K562 (cell line): Measurements from ENCODE around the gene DDX18. TPM values are rescaled to one million over a fixed set of nuclear protein-coding genes. Genes with fewer than 3 reads are reported as not detected.

Experiments
- ARID2 ChIP-seq: fragments of 450-650 bp; IDR thresholded peaks from 2 replicates; pipeline ENCODE4 v1.6.1; 2017; ENCODE audit warnings: antibody characterized with exemption, mild to moderate bottlenecking
- DACH1 ChIP-seq: fragments of 450-650 bp; IDR thresholded peaks from 2 replicates; pipeline ENCODE4 v1.6.1; 2018; ENCODE audit not compliant: partially characterized antibody
- ETV5 ChIP-seq: sonication (generic); formaldehyde crosslinking; IDR thresholded peaks from 2 replicates; pipeline ENCODE4 v1.4.0; 2020; ENCODE audit warnings: low read depth, mild to moderate bottlenecking, missing genetic modification reagents
- JUN ChIP-seq, 2 experiments: sonication (generic) in 1 of 2; formaldehyde crosslinking in 1 of 2; IDR thresholded peaks; 2 replicates each; pipeline versions ENCODE4 v1.6.1 to v1.8.0; 2012 to 2022; ENCODE audit warnings: borderline replicate concordance in 2 of 2, mild to moderate bottlenecking in 2 of 2, improper control_type of control experiment in 1 of 2, low read depth in 1 of 2, low read length in 1 of 2, missing genetic modification reagents in 1 of 2
- MTF1 ChIP-seq: fragments of 250-450 bp; sonication (Bioruptor Pico); IDR thresholded peaks from 2 replicates; pipeline ENCODE4 v1.9.0; 2021; ENCODE audit warnings: moderate library complexity, mild to moderate bottlenecking, inconsistent platforms, borderline replicate concordance
- PRDM10 ChIP-seq: fragments of 450-650 bp; IDR thresholded peaks from 2 replicates; pipeline ENCODE4 v1.6.1; 2018; ENCODE audit not compliant: partially characterized antibody
- SRSF7 ChIP-seq: fragments of 200-400 bp; formaldehyde crosslinking; optimal IDR thresholded peaks from 2 replicates; pipeline ENCODE3; 2017; ENCODE audit warnings: mild to moderate bottlenecking, low read depth, low read length
- STAT5B ChIP-seq: fragments of 250-450 bp; sonication (Bioruptor Pico); IDR thresholded peaks from 2 replicates; pipeline ENCODE4 v1.8.0; 2021; ENCODE audit warnings: mild to moderate bottlenecking, inconsistent platforms
- THRAP3 ChIP-seq: fragments of 450-650 bp; IDR thresholded peaks from 2 replicates; pipeline ENCODE4 v1.6.1; 2016; ENCODE audit warnings: mild to moderate bottlenecking, inconsistent platforms, borderline replicate concordance
- U2AF2 ChIP-seq: fragments of 200-400 bp; formaldehyde crosslinking; optimal IDR thresholded peaks from 2 replicates; pipeline ENCODE3; 2017; ENCODE audit warnings: low read depth, mild to moderate bottlenecking, low read length
- polyA plus RNA-seq, 8 experiments: library from polyadenylated mRNA; depleted of rRNA in 4 of 8; stranded (reverse) in 5 of 8; unstranded in 3 of 8; fragments of >200 nt; fragmentation: Nextera tagmentation in 2 of 8; fragmentation: Illumina TruSeq in 1 of 8; extraction: Ambion mirVana in 2 of 8; extraction: Trizol in 1 of 8; gene quantifications; 2 replicates each; pipeline versions ENCODE4 v1.2.1 to v1.2.3, GENCODE V29; 2011 to 2014; ENCODE audit warnings: inconsistent platforms in 1 of 8, missing spikeins in 1 of 8
- total RNA-seq, 7 experiments: library from RNA; depleted of rRNA in 6 of 7; stranded (reverse); fragments of >200 nt in 6 of 7; fragmentation: Illumina TruSeq in 2 of 7; extraction: Trizol in 2 of 7; gene quantifications; 2 replicates each; pipeline versions ENCODE4 v1.2.1 to v1.2.3, GENCODE V29; 2011 to 2021; ENCODE audit warnings: low replicate concordance in 1 of 7
- TF ChIP-seq, protein P1 (sequence below): IDR thresholded peaks from 2 replicates; pipeline ENCODE4 v1.6.1; 2011; ENCODE audit not compliant: insufficient read length; ENCODE audit errors: extremely low read depth
- TF ChIP-seq, protein P2 (sequence below): fragments of 250-450 bp; sonication (Bioruptor Pico); IDR thresholded peaks from 2 replicates; pipeline ENCODE4 v1.4.0; 2020; ENCODE audit warnings: mild to moderate bottlenecking, moderate library complexity

Gene DDX18
- total and polyA plus RNA-seq, 9 of the 15 experiments (the other 6 are each of a cell fraction or from before 2014, with no cell fraction given), result 67.9 to 156 (median 116) TPM

GRCh38 chr2:117814417-117815264, at the start of gene DDX18 (continued):
- TF ChIP-seq, protein P1, sequence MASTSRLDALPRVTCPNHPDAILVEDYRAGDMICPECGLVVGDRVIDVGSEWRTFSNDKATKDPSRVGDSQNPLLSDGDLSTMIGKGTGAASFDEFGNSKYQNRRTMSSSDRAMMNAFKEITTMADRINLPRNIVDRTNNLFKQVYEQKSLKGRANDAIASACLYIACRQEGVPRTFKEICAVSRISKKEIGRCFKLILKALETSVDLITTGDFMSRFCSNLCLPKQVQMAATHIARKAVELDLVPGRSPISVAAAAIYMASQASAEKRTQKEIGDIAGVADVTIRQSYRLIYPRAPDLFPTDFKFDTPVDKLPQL, result no peak
- TF ChIP-seq DACH1, result no peak
- no peak for TF ChIP-seq U2AF2
- TF ChIP-seq ARID2, result 0 out of 2 replicates have a peak, but pooled peaks have one; percentile 21
- peak; percentile 76; the same call in 1 of the 2 replicates for TF ChIP-seq JUN (IDR thresholded peaks at IDR 0.05; ENCODE audit: borderline replicate concordance, low read depth, low read length)
- TF ChIP-seq JUN (CRISPR knock-in tag; IDR thresholded peaks at IDR 0.05; ENCODE audit: borderline replicate concordance), result no peak
- peak; percentile 56 for TF ChIP-seq PRDM10
- no peak; the same call in 1 of the 2 replicates for TF ChIP-seq THRAP3
- no peak for TF ChIP-seq SRSF7
- TF ChIP-seq STAT5B (CRISPR knock-in tag), result no peak
- no peak for TF ChIP-seq MTF1 (CRISPR knock-in tag)
- peak; percentile 94 for TF ChIP-seq ETV5
- TF ChIP-seq, protein P2, sequence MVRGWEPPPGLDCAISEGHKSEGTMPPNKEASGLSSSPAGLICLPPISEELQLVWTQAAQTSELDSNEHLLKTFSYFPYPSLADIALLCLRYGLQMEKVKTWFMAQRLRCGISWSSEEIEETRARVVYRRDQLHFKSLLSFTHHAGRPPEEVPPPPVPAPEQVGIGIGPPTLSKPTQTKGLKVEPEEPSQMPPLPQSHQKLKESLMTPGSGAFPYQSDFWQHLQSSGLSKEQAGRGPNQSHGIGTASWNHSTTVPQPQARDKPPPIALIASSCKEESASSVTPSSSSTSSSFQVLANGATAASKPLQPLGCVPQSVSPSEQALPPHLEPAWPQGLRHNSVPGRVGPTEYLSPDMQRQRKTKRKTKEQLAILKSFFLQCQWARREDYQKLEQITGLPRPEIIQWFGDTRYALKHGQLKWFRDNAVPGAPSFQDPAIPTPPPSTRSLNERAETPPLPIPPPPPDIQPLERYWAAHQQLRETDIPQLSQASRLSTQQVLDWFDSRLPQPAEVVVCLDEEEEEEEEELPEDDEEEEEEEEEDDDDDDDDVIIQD, result no peak
